Adrenal gland (tissue), 5 donors: Measurements from ENCODE around the gene PIK3AP1.

Source experiments
- POLR2A ChIP-seq, 2 donors: fragments of 450-650 bp; IDR thresholded peaks; one replicate each; pipeline ENCODE4 v1.6.1; 2017; ENCODE audit warnings: antibody characterized with exemption in 2 of 2, mild to moderate bottlenecking in 2 of 2, moderate library complexity in 1 of 2
- TF ChIP-seq, protein P1 (sequence below), 6 experiments: fragments of 450-650 bp in 4 of 6; fragments of 200-600 bp in 2 of 6; sonication (generic) in 1 of 6; IDR thresholded peaks; 1 replicate in 5 of 6; 2 replicates in 1 of 6; pipeline versions ENCODE4 v1.5.1 to v1.8.0; 2016 to 2021; ENCODE audit warnings: antibody characterized with exemption in 6 of 6, mild to moderate bottlenecking in 2 of 6, moderate library complexity in 1 of 6
- donor health status: DM: no; HTN: no; CAD: no.

DNA sequence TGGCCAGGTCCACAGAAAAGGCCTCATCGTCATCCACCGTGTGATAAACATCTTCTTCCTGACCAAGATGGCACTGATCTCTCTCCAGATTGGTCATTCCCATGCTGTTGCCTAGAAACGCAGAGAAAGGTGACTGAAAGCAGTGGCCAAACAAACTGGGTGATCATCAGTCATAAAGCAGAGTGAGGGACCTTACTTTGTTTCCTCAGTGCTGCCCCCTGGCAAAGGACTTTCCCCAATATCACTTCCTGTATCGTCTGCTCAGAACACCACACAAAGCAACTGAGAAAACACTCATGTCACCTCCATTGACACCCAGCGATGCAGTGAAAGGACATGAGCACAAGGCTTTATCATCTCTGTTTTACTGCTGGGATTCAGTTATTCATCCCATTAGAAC, 93.5 kb downstream of the PIK3AP1 start:
- TF ChIP-seq, protein P1, sequence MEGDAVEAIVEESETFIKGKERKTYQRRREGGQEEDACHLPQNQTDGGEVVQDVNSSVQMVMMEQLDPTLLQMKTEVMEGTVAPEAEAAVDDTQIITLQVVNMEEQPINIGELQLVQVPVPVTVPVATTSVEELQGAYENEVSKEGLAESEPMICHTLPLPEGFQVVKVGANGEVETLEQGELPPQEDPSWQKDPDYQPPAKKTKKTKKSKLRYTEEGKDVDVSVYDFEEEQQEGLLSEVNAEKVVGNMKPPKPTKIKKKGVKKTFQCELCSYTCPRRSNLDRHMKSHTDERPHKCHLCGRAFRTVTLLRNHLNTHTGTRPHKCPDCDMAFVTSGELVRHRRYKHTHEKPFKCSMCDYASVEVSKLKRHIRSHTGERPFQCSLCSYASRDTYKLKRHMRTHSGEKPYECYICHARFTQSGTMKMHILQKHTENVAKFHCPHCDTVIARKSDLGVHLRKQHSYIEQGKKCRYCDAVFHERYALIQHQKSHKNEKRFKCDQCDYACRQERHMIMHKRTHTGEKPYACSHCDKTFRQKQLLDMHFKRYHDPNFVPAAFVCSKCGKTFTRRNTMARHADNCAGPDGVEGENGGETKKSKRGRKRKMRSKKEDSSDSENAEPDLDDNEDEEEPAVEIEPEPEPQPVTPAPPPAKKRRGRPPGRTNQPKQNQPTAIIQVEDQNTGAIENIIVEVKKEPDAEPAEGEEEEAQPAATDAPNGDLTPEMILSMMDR (IDR thresholded peaks at IDR 0.05): no peak
- TF ChIP-seq POLR2A (IDR thresholded peaks at IDR 0.05): no peak
